AML-193 (cell line): ENCODE results near the gene SENP1.
"Not testable (repeated sequence)": the region's sequence is repeated elsewhere in the genome, so short reads cannot be mapped to it uniquely, and the experiment has no call there.

ENCODE experiments used
- DNase-seq, 2 experiments: peaks; one replicate each; lab custom pipeline; 2025; lab: John Stamatoyannopoulos, UW

The SENP1 gene

GRCh38 chr12:48105867-48106680, at the start of gene SENP1:
TSS of gene SENP1 (minus strand) at chr12:48106079. CDS start at chr12:48101472, 4,607 bp downstream.
- DNase-seq = peak; percentile 74 to 87

GRCh38 chr12:48151103-48151771, 45.4 kb upstream of the SENP1 start:
- no peak for DNase-seq

GRCh38 chr12:48145981-48146380, 40.1 kb upstream of the SENP1 start:
- no peak for DNase-seq

DNA sequence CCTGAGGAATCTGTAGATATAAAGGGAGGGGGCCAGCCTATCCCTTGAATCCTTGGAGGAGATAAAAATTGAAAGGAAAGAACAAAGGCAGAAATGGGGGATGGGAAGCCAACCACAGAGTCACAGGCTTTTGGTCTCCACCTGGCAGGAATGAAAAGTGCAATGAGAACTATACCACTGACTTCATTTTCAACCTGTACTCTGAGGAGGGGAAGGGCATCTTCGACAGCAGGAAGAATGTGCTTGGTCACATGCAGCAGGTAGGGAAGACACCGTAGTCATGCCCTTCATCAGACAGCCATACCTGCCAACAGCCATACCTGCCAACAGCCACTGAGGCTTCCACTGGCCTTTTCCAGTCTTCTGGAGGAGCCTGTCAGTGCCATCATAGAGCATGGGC, 38.0 kb upstream of the SENP1 start:
- DNase-seq = no peak

DNA sequence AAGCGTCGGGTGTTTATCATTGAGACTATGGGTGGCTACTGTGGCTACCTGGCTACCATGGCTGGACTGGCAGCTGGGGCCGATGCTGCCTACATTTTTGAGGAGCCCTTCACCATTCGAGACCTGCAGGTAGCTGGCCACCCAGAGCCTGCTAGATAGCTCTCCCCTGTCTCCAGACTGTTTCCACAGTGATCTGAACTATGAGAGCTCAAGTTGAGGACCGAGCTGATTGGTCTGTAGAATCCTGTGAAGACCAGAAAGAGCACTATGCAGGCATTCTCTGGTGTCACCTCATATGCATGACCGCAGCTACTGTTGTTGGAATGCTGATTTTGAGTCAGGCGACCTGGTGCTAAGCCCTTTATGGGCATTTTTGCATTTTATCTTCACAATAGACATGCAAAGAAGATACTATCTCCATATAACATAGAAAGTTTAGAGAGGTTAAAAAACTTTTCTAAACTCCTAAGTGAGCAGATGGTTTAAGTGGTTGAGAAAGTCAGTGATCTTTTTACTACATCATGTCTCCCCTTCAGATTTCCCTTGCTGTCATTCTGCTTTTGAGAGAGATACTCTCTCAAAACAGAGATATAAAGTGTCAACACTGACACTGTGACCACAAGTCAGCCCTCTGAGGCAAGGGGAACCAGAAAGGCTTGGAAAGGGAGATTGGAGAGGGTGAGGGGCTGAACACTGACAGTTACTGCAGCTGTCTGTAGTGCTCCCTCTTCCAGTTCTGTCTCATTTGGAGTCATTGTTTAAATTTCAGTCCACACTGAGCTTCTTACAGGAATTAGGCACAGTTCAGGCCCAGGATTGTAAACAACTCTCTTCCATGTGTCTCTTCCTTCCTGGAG, 37.2 kb upstream of the SENP1 start:
- DNase-seq = no peak

DNA sequence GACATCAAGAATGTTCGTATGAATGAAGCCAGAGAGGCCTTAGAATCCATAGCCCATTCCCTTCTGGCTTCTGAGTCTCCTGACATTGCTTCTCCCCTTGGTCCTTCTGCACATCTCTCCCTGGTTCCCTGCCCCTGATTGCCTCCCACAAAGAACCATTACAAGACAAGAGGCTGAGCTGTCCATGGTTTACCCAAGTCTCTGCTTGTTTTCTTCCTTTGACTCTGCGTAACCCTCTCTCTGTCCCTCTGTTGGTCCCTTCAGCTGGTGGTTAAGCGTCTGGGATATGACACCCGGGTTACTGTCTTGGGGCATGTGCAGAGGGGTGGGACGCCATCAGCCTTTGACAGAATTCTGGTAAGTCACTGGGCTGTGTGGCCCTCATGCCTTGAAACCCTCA, 29.1 kb upstream of the SENP1 start:
- DNase-seq = no peak

DNA sequence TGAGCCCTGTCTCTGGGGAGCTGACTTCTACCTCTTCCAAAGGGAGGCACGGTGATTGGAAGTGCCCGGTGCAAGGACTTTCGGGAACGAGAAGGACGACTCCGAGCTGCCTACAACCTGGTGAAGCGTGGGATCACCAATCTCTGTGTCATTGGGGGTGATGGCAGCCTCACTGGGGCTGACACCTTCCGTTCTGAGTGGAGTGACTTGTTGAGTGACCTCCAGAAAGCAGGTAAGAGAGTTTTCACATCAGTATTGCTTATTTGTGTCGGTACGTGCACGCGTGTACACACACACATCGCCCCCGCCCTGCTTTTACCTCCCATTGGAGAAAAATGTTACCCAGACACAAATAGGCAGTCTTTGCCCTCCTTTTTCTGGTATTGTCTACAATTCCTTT, 26.9 kb upstream of the SENP1 start:
- DNase-seq = peak in 1 of 2 experiments; percentile 12

- DNase-seq = no peak
Measured at GRCh38 chr12:48131517-48131916, 25.6 kb upstream of the SENP1 start.

DNA sequence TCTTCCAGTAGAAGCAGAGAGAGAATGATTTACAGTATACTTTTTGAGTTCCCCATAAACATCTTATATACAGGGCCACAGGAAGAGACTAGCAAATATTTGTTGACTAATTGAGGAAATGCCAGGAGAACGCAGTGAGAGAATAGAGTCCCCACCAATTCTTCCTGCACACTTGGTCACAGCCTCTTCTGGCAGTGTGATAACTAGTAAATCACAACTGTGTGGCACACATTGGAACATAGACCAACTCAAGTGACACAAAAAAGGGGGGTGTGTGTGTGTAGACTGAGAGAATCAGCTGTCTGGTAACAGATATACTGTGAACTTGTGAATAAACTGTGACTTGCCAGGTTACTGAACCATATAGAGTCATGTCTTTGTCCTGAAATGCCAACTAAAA, 23.5 kb upstream of the SENP1 start:
- no peak for DNase-seq

DNA sequence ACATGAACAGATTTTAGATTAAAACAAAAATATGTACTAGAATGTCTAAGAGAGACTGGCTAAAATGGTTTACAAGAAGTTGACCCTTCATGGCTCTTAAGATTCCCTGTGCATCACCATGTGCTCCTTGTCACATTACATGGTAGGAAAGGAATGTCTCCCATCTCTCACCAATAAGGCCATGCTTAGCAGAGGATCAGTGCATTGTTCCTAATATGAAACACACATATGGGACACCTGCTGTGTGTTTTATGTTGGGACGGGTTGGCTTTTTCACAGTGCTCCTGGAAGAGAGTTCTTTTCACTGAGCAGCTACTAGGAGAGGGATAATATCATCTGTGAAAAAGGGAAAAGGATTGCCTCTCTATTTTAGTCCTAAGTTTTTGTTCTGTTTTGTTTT, 22.9 kb upstream of the SENP1 start:
- no peak for DNase-seq

DNA sequence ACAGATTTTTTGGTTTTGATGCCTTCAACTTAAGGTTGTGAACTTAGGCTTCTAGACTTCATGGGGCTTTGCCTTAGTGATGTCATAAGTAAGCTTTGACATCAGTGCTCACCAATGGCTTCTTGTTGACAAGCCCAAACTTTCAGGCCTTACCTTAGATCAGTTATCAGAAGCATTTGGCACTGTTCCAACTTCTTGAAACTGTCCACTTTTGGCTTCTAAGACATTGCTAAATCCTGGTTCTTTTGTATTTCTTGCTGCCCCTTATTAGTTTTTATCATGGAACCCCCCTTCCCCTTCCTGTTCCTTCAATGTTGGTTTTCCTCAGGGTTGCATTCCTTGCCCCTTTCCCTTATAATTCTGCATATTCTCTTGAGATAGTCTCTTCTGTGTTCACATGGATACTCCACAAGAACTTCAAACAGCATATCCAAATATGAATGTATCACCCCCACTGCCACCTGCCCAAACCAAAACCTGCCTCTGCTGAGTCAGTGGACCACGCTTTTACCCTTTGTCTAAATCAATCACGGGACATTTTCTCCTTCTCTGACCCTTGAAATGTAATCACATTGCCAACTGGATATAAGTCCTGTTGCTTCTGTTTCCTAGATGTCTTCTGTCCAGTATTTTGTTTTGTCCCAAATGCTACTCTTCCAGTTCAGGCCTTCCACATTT, 21.2 kb upstream of the SENP1 start:
- no peak for DNase-seq

DNA sequence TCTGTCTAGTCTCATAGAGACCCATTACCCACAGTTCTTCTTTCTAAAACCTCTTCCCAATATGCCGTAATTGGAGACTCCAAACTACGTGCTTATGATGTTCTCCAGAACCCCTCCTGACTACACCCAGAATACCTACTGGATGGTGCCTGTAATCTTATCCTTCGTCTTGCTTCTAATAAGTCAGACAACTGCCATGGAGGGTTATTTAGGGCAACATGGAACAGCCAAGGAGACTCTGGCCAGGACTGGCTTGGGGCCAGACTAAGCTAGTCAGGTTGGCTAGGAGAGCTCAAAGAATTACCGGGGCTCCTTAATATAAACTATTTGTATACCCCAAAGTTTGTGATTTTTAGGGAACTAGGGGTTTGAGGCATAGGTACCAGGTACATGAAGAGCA, 20.1 kb upstream of the SENP1 start:
- DNase-seq = no peak

- not testable (repeated sequence) for DNase-seq
Measured at GRCh38 chr12:48125542-48125941, 19.7 kb upstream of the SENP1 start.

GRCh38 chr12:48123169-48123568, 17.3 kb upstream of the SENP1 start:
- no peak for DNase-seq

- DNase-seq = no peak
Measured at GRCh38 chr12:48122065-48122834, 16.4 kb upstream of the SENP1 start.

- no peak for DNase-seq
Measured at GRCh38 chr12:48121522-48121921, 15.6 kb upstream of the SENP1 start.

GRCh38 chr12:48119834-48120195, 13.9 kb upstream of the SENP1 start:
- DNase-seq = no peak

DNA sequence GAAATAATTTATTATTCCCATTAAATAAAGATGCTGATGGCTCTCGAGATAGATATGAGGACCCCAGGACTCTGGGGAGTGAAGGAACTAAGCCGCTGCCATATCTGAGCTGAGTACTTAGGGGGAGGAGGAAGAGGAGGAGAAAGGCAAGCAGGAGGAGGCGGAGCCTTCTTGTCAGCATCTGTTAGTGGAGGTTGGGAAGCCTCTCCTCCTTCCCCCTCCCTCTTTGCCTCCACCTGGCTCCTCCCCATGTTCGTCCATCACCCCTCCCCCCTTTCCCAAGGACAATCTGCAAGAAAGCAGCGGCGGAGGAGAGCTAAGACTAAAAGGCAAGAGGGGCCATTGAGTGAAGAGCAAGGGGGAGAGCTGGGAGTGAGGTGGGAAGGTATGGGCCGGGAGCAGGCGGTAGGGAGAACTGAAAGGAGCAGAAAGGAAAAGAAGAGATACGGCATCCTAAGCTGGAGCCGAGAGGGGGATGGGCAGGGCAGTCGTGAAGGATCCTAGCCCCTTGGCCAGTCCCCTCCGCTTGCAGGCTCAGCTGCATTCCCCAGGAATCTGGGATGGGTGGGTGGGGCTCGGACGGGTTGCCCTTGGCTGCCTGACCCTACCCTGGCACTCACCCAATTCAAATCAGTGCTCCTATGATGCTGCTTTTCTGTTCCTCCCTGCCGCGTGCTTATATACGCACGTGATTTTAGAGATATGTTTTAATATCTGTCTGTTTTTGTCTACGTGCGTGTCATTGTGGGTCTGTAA, 13.4 kb upstream of the SENP1 start, which contains the start of gene PFKM:
Gene PFKM, plus strand, starts transcription at position 287 of the 756 bp plus-strand sequence. CDS start 3,411 bp downstream, outside the sequence.
- peak; percentile 38 to 40 for DNase-seq

GRCh38 chr12:48118284-48118871, 12.5 kb upstream of the SENP1 start:
- no peak for DNase-seq

DNA sequence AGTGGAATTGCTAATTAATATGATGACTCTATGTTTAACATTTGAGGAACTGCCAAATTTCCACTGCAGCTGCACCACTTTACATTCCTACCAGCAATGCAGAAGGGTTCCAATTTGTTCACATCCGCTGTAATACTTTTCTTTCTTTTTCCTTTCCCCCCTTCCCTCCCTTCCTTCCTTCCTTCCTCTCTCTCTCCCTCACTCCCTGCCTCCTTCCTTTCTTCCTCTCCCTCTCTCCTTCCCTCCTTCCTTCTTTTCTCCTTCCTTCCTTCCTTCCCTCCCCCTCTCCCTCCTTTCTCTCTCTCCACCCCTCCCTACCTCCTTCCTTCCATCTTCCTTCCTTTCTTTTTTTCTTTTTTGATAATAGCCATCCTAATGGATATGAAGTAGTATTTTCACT, 10.1 kb upstream of the SENP1 start:
- DNase-seq = no peak
